GM10266 (cell line): ENCODE data around the gene SAMD8.
"Not testable (repeated sequence)": the region's sequence is repeated elsewhere in the genome, so short reads cannot be mapped to it uniquely, and the experiment has no call there.

Experiments
- DNase-seq: peaks from one replicate; pipeline ENCODE4 v3.0.0; 2012; ENCODE audit errors: extremely low spot score
- TF ChIP-seq, protein P1 (sequence below): IDR thresholded peaks from 2 replicates; pipeline ENCODE4 v1.5.1; 2012; ENCODE audit warnings: mild to moderate bottlenecking, low read depth; ENCODE audit not compliant: control insufficient read depth, insufficient read depth; ENCODE audit errors: missing control alignments

Gene SAMD8

GRCh38 chr10:75108684-75109458 lies 2.6 kb upstream of the SAMD8 start:
- DNase-seq: no peak
- TF ChIP-seq, protein P1, sequence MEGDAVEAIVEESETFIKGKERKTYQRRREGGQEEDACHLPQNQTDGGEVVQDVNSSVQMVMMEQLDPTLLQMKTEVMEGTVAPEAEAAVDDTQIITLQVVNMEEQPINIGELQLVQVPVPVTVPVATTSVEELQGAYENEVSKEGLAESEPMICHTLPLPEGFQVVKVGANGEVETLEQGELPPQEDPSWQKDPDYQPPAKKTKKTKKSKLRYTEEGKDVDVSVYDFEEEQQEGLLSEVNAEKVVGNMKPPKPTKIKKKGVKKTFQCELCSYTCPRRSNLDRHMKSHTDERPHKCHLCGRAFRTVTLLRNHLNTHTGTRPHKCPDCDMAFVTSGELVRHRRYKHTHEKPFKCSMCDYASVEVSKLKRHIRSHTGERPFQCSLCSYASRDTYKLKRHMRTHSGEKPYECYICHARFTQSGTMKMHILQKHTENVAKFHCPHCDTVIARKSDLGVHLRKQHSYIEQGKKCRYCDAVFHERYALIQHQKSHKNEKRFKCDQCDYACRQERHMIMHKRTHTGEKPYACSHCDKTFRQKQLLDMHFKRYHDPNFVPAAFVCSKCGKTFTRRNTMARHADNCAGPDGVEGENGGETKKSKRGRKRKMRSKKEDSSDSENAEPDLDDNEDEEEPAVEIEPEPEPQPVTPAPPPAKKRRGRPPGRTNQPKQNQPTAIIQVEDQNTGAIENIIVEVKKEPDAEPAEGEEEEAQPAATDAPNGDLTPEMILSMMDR: peak; percentile 49

- TF ChIP-seq, protein P1: no peak
- no peak for DNase-seq
These were observed 2.0 kb upstream of the SAMD8 start for GRCh38 chr10:75109459-75109778.

DNA sequence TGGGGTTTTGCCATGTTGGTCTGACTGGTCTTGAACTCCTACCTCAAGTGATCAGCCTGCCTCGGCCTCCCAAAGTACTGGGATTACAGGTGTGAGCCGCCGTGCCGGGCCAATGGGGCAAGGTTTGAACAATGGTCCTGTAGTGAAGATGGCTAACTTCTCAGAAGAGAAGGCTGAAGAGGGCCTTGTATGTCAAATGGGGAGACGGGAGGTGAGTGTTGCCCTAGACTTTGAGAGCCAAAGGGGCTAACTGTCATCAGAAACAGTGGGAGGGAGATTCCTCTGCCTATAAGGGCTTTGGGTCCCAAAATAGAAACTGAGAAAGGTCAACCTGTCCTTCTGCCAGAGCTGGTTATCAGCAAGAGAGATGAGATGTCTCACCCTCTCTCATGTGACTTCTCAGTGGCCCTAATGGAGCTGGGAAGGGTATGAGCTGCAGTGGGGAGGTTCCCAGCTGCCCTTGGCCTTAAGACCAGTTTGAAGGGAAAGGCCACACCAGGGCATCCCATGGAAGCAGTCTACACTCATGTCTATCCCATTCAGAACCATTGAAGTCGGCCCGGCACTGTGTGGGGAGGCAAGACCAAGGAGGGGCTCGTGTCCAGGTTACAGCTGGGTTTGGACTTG lies 1.3 kb upstream of the SAMD8 start:
- TF ChIP-seq, protein P1: no peak
- no peak for DNase-seq

DNA sequence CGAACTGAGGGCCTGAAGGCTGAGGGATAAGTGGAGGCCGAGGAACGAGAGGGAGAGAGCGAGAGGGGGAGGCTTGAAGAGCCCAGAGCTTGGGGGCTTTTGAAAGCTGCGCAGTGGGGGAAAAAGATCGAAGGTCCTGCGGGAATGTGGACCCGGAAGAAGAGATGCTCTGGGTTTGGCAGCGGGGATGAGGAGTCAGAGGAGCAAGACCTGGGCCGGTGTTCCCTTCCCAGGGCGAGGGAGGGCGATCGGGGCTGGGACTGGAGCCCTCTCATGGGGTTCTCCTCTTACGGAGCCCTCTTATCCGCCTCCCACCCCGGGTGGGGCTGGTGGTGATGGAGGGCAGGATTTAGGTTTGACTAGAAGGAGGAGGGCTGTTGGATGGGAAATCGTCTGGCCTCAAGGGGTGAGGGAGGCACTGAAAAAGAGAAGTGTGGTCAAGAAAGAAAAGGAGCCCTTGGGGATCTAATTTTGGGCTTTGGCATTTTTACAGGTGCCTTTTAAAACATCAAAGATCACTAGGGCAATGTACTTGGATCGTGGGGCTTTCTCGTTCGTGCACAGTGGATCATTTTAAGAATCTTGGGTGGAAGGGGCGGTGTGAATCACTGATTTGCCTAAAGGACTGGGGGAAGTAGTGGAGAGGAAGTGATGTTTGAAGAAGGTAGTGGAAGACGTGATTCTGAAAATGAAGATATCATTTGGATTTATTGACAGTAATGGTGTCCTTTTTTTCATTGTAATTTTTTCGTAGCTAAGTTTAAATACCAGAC lies 637 bp downstream of the SAMD8 start:
- TF ChIP-seq, protein P1: no peak
- peak; percentile 72 for DNase-seq

DNA sequence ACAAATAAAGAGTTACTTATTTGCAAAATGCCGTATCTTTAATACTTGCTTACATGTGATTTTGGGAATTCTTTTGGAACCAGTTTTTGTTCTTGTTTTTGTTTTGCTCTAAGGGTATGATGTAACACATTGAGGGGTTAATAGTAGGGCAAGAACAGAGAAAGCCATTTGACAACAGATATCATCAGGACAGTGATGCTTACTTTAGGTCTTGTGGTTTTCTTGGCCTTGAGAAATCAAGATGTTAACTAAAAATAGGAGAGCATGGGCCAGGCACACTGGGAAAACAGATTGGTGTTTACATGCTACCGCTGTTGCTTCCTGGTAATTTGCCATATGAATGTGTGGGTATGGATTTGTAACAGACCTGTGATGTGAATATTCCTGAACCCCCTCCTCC lies 3.7 kb downstream of the SAMD8 start:
- no peak for DNase-seq
- TF ChIP-seq, protein P1: no peak

- not testable (repeated sequence) for DNase-seq
These were observed 5.7 kb downstream of the SAMD8 start for GRCh38 chr10:75116941-75117775.

DNA sequence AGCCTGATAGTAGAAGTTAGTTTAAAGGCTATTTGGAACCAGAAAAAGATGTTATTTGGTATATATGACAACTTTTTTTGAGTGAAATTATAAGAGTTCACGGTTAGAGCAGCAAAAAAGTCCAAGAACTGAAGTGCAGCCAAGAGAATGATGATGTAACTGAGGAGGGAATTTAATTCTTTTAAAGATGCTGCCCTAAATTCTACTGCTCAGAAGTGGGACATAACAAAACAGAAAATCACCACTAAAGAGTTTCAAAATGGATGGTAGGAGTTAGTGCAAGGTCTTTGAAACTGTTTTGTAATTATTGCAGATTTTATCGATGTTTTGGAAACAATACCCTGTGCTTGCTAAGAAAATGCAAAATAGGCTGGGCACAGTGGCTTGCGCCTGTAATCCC lies 6.5 kb downstream of the SAMD8 start:
- TF ChIP-seq, protein P1: no peak
- no peak for DNase-seq

- not testable (repeated sequence) for DNase-seq
These were observed 8.1 kb downstream of the SAMD8 start for GRCh38 chr10:75119444-75120066.
